IMR-90 (cell line): Measurements from ENCODE around the gene OR51D1. TPM values are rescaled to one million over a fixed set of nuclear protein-coding genes. Genes with fewer than 3 reads are reported as not detected.

Source experiments
- ATAC-seq: fragments of 200-7000 bp; cut with Tn5 transposase; 2 replicates; pipeline ENCODE4 v1.9.1; 2020; ENCODE audit warnings: low read depth, mild to moderate bottlenecking, moderate library complexity
- BruUV-seq: library from RNA; stranded (reverse); fragments of 400-500 nt; replicated peaks from 2 replicates; lab custom pipeline; 2021; lab: Mats Ljungman, UMichigan
- CTCF ChIA-PET: fragments of 300-600 bp; formaldehyde crosslinking; extraction: SDS; loops from one replicate; lab custom pipeline; 2021; ENCODE audit warnings: antibody characterized with exemption; lab: Yijun Ruan, JAX
- POLR2A ChIA-PET: fragments of 300-600 bp; sonication (Branson Sonifier 250); formaldehyde crosslinking; loops from one replicate; lab custom pipeline; 2022; ENCODE audit warnings: antibody characterized with exemption; ENCODE audit not compliant: unreplicated experiment; lab: Charles Lee
- DNase-seq: peaks from one replicate; pipeline ENCODE4 v3.0.0; 2013
- H2AFZ ChIP-seq: replicated peaks from 2 replicates; pipeline ENCODE3; 2013; ENCODE audit warnings: low read length, mild to moderate bottlenecking; ENCODE audit not compliant: poor library complexity
- H2AK5ac ChIP-seq: 2 replicates; pipeline ENCODE4 v1.6.1; 2013; ENCODE audit warnings: low read depth, low read length, inconsistent platforms
- H2AK9ac ChIP-seq: replicated peaks from 2 replicates; pipeline ENCODE3; 2013; ENCODE audit warnings: mild to moderate bottlenecking, low read depth, low read length, moderate library complexity; ENCODE audit not compliant: poor library complexity
- H2BK120ac ChIP-seq: 2 replicates; pipeline ENCODE4 v1.6.1; 2013; ENCODE audit warnings: low read depth, low read length, inconsistent platforms
- H2BK15ac ChIP-seq: 3 replicates; pipeline ENCODE4 v1.6.1; 2013; ENCODE audit warnings: low read depth, low read length, inconsistent platforms
- H2BK20ac ChIP-seq: 2 replicates; pipeline ENCODE4 v1.6.1; 2013; ENCODE audit warnings: low read depth, mild to moderate bottlenecking, inconsistent platforms, low read length, moderate library complexity
- H2BK5ac ChIP-seq: 2 replicates; pipeline ENCODE4 v1.6.1; 2013; ENCODE audit warnings: mild to moderate bottlenecking, low read depth, low read length, inconsistent platforms; ENCODE audit not compliant: poor library complexity, severe bottlenecking
- H3K14ac ChIP-seq: replicated peaks from 2 replicates; pipeline ENCODE4 v1.6.1; 2013; ENCODE audit warnings: low read depth, low read length, inconsistent platforms
- H3K18ac ChIP-seq: 2 replicates; pipeline ENCODE4 v1.6.1; 2013; ENCODE audit warnings: low read depth, low read length, control low read depth
- H3K23ac ChIP-seq: 2 replicates; pipeline ENCODE4 v1.6.1; 2013; ENCODE audit warnings: low read depth, low read length, inconsistent platforms
- H3K27ac ChIP-seq: 2 replicates; pipeline ENCODE4 v1.5.1; 2013; ENCODE audit warnings: mild to moderate bottlenecking, control low read depth, low read length; ENCODE audit not compliant: insufficient read depth
- H3K27me3 ChIP-seq: 2 replicates; pipeline ENCODE4 v1.6.1; 2013; ENCODE audit warnings: low read length; ENCODE audit not compliant: control insufficient read depth, insufficient read depth
- H3K36me3 ChIP-seq: 2 replicates; pipeline ENCODE4 v1.6.1; 2013; ENCODE audit warnings: low read length, mixed read lengths; ENCODE audit not compliant: control insufficient read depth, insufficient read depth
- H3K4ac ChIP-seq: 2 replicates; pipeline ENCODE4 v1.6.1; 2013; ENCODE audit warnings: low read depth, low read length, inconsistent platforms
- H3K4me1 ChIP-seq: 2 replicates; pipeline ENCODE4 v1.6.1; 2013; ENCODE audit warnings: low read length, mixed read lengths; ENCODE audit not compliant: control insufficient read depth, insufficient read depth
- H3K4me2 ChIP-seq: 2 replicates; pipeline ENCODE4 v1.6.1; 2013; ENCODE audit warnings: low read depth, mild to moderate bottlenecking, control low read depth, low read length, moderate library complexity
- H3K4me3 ChIP-seq: 2 replicates; pipeline ENCODE4 v1.5.1; 2013; ENCODE audit warnings: low read depth, mild to moderate bottlenecking, control low read depth, low read length, moderate library complexity; ENCODE audit not compliant: insufficient read depth
- H3K56ac ChIP-seq: 2 replicates; pipeline ENCODE4 v1.6.1; 2013; ENCODE audit warnings: low read length, inconsistent platforms; ENCODE audit not compliant: insufficient read depth; ENCODE audit errors: extremely low read depth
- H3K79me1 ChIP-seq, 2 experiments: 2 replicates each; pipeline ENCODE4 v1.6.1; 2013; ENCODE audit warnings: low read length in 2 of 2, inconsistent platforms in 1 of 2, low read depth in 1 of 2
- H3K9ac ChIP-seq: 2 replicates; pipeline ENCODE4 v1.6.1; 2013; ENCODE audit warnings: low read depth, low read length, control low read depth
- H3K9me1 ChIP-seq: 2 replicates; pipeline ENCODE4 v1.6.1; 2013; ENCODE audit warnings: low read length, inconsistent platforms; ENCODE audit not compliant: insufficient read depth
- H3K9me3 ChIP-seq: 2 replicates; pipeline ENCODE4 v1.6.1; 2013; ENCODE audit warnings: low read length; ENCODE audit not compliant: control insufficient read depth, insufficient read depth
- H4K20me1 ChIP-seq: 2 replicates; pipeline ENCODE4 v1.6.1; 2013; ENCODE audit warnings: low read length, inconsistent platforms; ENCODE audit not compliant: insufficient read depth
- H4K5ac ChIP-seq: 2 replicates; pipeline ENCODE4 v1.6.1; 2013; ENCODE audit warnings: mild to moderate bottlenecking, low read depth, low read length, control low read depth
- H4K8ac ChIP-seq, 2 experiments: 2 replicates each; pipeline ENCODE4 v1.6.1; 2013; ENCODE audit warnings: low read depth in 2 of 2, low read length in 2 of 2, control low read depth in 1 of 2, inconsistent platforms in 1 of 2
- H4K91ac ChIP-seq: 2 replicates; pipeline ENCODE4 v1.6.1; 2013; ENCODE audit warnings: low read depth, low read length, inconsistent platforms; ENCODE audit not compliant: insufficient read depth
- CEBPB ChIP-seq: IDR thresholded peaks from 2 replicates; pipeline ENCODE4 v1.6.1; 2012; ENCODE audit warnings: low read depth, low read length, improper control_type of control experiment
- CHD1 ChIP-seq: IDR thresholded peaks from 2 replicates; pipeline ENCODE4 v1.6.1; 2012; ENCODE audit warnings: low read depth, low read length, improper control_type of control experiment
- CTCF ChIP-seq: conservative IDR thresholded peaks from 2 replicates; pipeline ENCODE4 v1.5.1; 2012; ENCODE audit warnings: mild to moderate bottlenecking, low read depth, low read length, improper control_type of control experiment
- ELK1 ChIP-seq: fragments of 150-350 bp; IDR thresholded peaks from 2 replicates; pipeline ENCODE4 v1.6.1; 2016; ENCODE audit warnings: low read depth, mild to moderate bottlenecking, low read length, moderate library complexity, borderline replicate concordance
- FOS ChIP-seq: fragments of 150-350 bp; IDR thresholded peaks from 2 replicates; pipeline ENCODE4 v1.6.1; 2016; ENCODE audit warnings: low read depth, low read length
- MAFK ChIP-seq: IDR thresholded peaks from 2 replicates; pipeline ENCODE4 v1.6.1; 2012; ENCODE audit warnings: low read depth, low read length, improper control_type of control experiment
- MXI1 ChIP-seq: IDR thresholded peaks from 2 replicates; pipeline ENCODE4 v1.6.1; 2012; ENCODE audit warnings: low read depth, mild to moderate bottlenecking, low read length, moderate library complexity, borderline replicate concordance
- NFE2L2 ChIP-seq: fragments of 150-350 bp; IDR thresholded peaks from 2 replicates; pipeline ENCODE4 v1.6.1; 2016; ENCODE audit warnings: low read depth, mild to moderate bottlenecking, low read length
- RAD21 ChIP-seq: IDR thresholded peaks from 2 replicates; pipeline ENCODE4 v1.6.1; 2012; ENCODE audit warnings: low read length, improper control_type of control experiment
- USF2 ChIP-seq: fragments of 150-350 bp; IDR thresholded peaks from 2 replicates; pipeline ENCODE4 v1.6.1; 2017; ENCODE audit warnings: mild to moderate bottlenecking, antibody characterized with exemption, low read length, low read depth
- WGBS, 2 experiments: methylation state at CpG; one replicate each; pipeline versions ENCODE4 v1.1.5 to v1.1.7; 2013; ENCODE audit warnings: missing lambda C conversion rate in 2 of 2; ENCODE audit not compliant: insufficient read length in 1 of 2; ENCODE audit errors: extremely low coverage in 2 of 2; 5-methylcytosine and 5-hydroxymethylcytosine counted together
- dilution Hi-C: fragments of 300-500 bp; cut with HindIII; formaldehyde crosslinking; loops from one replicate; pipeline ENCODE4 v1.14.3; 2018; ENCODE audit warnings: low sequenced_read_pairs; ENCODE audit not compliant: unreplicated experiment
- in situ Hi-C: fragments of 300-500 bp; cut with MboI; formaldehyde crosslinking; loops from 3 replicates; pipeline ENCODE4 v1.14.3; 2019; ENCODE audit warnings: low sequenced_read_pairs, inconsistent platforms, mixed read lengths
- intact Hi-C: fragments of 100-400 bp; cut with micrococcal nuclease; formaldehyde crosslinking; loops from 2 replicates; pipeline ENCODE4 v1.10.0; 2022
- polyA plus RNA-seq, 3 experiments: library from polyadenylated mRNA; depleted of rRNA; stranded (reverse); fragments of >200 nt; gene quantifications; 2 replicates each; pipeline ENCODE4 v1.2.3, GENCODE V29; 2012; ENCODE audit warnings: low replicate concordance in 1 of 3
- total RNA-seq: library from RNA; depleted of rRNA; stranded (reverse); fragments of >200 nt; gene quantifications from 2 replicates; pipeline ENCODE4 v1.2.3, GENCODE V29; 2012

OR51D1 gene
- total and polyA plus RNA-seq, 2 of the 4 experiments (the other 2 are of a cell fraction): not detected

- H2BK15ac ChIP-seq: no peak within 1 kb of the TSS
- no peak within 1 kb of the TSS for H3K14ac ChIP-seq
- H2BK5ac ChIP-seq: no peak within 1 kb of the TSS
- H2BK120ac ChIP-seq: no peak within 1 kb of the TSS
- no peaks in the 10 kb centered on the region for H4K20me1 ChIP-seq
- ChIA-PET POLR2A (no interaction called here), CTCF (no interaction called here)
- no peak within 1 kb of the TSS for H2AFZ ChIP-seq
- dilution Hi-C loops: no loop called here
- no peak within 1 kb of the TSS for H4K5ac ChIP-seq
- H3K23ac ChIP-seq: no peak within 1 kb of the TSS
- H3K36me3 ChIP-seq: 0 out of 2 replicates have a peak, but pooled peaks cover under 1% of the 10 kb centered on the region
- no peaks in the 10 kb centered on the region for H3K9me1 ChIP-seq
- no peaks in the 10 kb centered on the region for H3K9me3 ChIP-seq
- H2AK5ac ChIP-seq: no peak within 1 kb of the TSS
- DNase-seq (no peak), ATAC-seq (no peak)
- WGBS, 2 experiments: no CpG with 5 or more reads among the region's 1 CpG
- intact Hi-C loops: no loop called here
- no peak within 1 kb of the TSS for H3K56ac ChIP-seq
- TF ChIP-seq MAFK (no peak), ELK1 (no peak), CEBPB (no peak), NFE2L2 (no peak), FOS (no peak), RAD21 (no peak), USF2 (no peak), MXI1 (no peak), CTCF (no peak), CHD1 (no peak)
- no peaks in the 10 kb centered on the region for H3K4me1 ChIP-seq
- no peak within 1 kb of the TSS for H3K4me3 ChIP-seq
- no peak within 1 kb of the TSS for H2AK9ac ChIP-seq
- H3K9ac ChIP-seq: no peak within 1 kb of the TSS
- in situ Hi-C loops: no loop called here
- no peak within 1 kb of the TSS for H4K91ac ChIP-seq
- H3K79me1 ChIP-seq: no peaks in the 10 kb centered on the region
- H3K27me3 ChIP-seq: no peaks in the 10 kb centered on the region; the same call in 1 of the 2 replicates
- H4K8ac ChIP-seq: no peak within 1 kb of the TSS
- no peak within 1 kb of the TSS for H3K18ac ChIP-seq
- no peak within 1 kb of the TSS for H3K27ac ChIP-seq
- H3K4me2 ChIP-seq: no peak within 1 kb of the TSS
- H2BK20ac ChIP-seq: no peak within 1 kb of the TSS
- H3K4ac ChIP-seq: no peak within 1 kb of the TSS
- no TSS peak for BruUV-seq
Measured at GRCh38 chr11:4593739-4594138, 43.5 kb upstream of the OR51D1 start, which contains the start of gene OR52I1. Gene OR52I1 (plus strand): TSS chr11:4594039. CDS start chr11:4594039, 0 bp downstream.
